ENCODE data around the gene GARS1. TPM values are rescaled to one million over a fixed set of nuclear protein-coding genes. Genes with fewer than 3 reads are reported as not detected.

The GARS1 gene
- total and polyA plus RNA-seq, 9 of the 15 experiments (the other 6 are each of a cell fraction or from before 2014, with no cell fraction given), result 142 to 769 (median 272) TPM

Other genes with a start within 250 kb of the GARS1 start
- 3.7 and 3.9 TPM in 2 replicates for gene NOD1, start 116.1 kb upstream of the GARS1 start, total RNA-seq (2014; rRNA removed)
- gene NOD1, start 116.1 kb upstream of the GARS1 start, total RNA-seq (2014; rRNA removed; fragmentation: Illumina TruSeq; extraction: Trizol), result 4.4 and 4.5 TPM in 2 replicates
- 4.7 and 5.3 TPM in 2 replicates for gene NOD1, start 116.1 kb upstream of the GARS1 start, total RNA-seq (2015; rRNA removed; fragmentation: Illumina TruSeq; extraction: Trizol)
- gene NOD1, start 116.1 kb upstream of the GARS1 start, total RNA-seq (2021), result 6.6 and 7.1 TPM in 2 replicates
- gene NOD1, start 116.1 kb upstream of the GARS1 start, polyA plus RNA-seq (2011; rRNA removed), result 4.8 and 5.2 TPM in 2 replicates
- gene NOD1, start 116.1 kb upstream of the GARS1 start, polyA plus RNA-seq (2014; fragmentation: Illumina TruSeq; extraction: Trizol), result 4.2 and 4.8 TPM in 2 replicates
- 1 to 10 TPM in 1 of 2 experiments, under 1 TPM in 1; 0.34 to 1.1 TPM for gene NOD1, start 116.1 kb upstream of the GARS1 start, polyA plus RNA-seq (2014; fragmentation: Nextera tagmentation; extraction: Ambion mirVana)
- 5.6 and 5.9 TPM in 2 replicates for gene NOD1, start 116.1 kb upstream of the GARS1 start, polyA plus RNA-seq (2014; rRNA removed)
- 109 and 110 TPM in 2 replicates for gene GGCT, start 90.0 kb upstream of the GARS1 start, total RNA-seq (2014; rRNA removed)
- 157 and 168 TPM in 2 replicates for gene GGCT, start 90.0 kb upstream of the GARS1 start, total RNA-seq (2014; rRNA removed; fragmentation: Illumina TruSeq; extraction: Trizol)
- gene GGCT, start 90.0 kb upstream of the GARS1 start, total RNA-seq (2015; rRNA removed; fragmentation: Illumina TruSeq; extraction: Trizol), result 119 and 136 TPM in 2 replicates
- 97.1 and 98.3 TPM in 2 replicates for gene GGCT, start 90.0 kb upstream of the GARS1 start, total RNA-seq (2021)
- 58.6 and 79.0 TPM in 2 replicates for gene GGCT, start 90.0 kb upstream of the GARS1 start, polyA plus RNA-seq (2011; rRNA removed)
- gene GGCT, start 90.0 kb upstream of the GARS1 start, polyA plus RNA-seq (2014; fragmentation: Illumina TruSeq; extraction: Trizol), result 127 and 133 TPM in 2 replicates
- 100 to 1,000 TPM; 285 to 349 TPM for gene GGCT, start 90.0 kb upstream of the GARS1 start, polyA plus RNA-seq (2014; fragmentation: Nextera tagmentation; extraction: Ambion mirVana)
- 174 and 176 TPM in 2 replicates for gene GGCT, start 90.0 kb upstream of the GARS1 start, polyA plus RNA-seq (2014; rRNA removed)
- not detected in 2 replicates for gene CRHR2, start 87.6 kb downstream of the GARS1 start, total RNA-seq (2014; rRNA removed)
- not detected in 2 replicates for gene CRHR2, start 87.6 kb downstream of the GARS1 start, total RNA-seq (2014; rRNA removed; fragmentation: Illumina TruSeq; extraction: Trizol)
- not detected in 2 replicates for gene CRHR2, start 87.6 kb downstream of the GARS1 start, total RNA-seq (2015; rRNA removed; fragmentation: Illumina TruSeq; extraction: Trizol)
- not detected in 2 replicates for gene CRHR2, start 87.6 kb downstream of the GARS1 start, total RNA-seq (2021)
- gene CRHR2, start 87.6 kb downstream of the GARS1 start, polyA plus RNA-seq (2011; rRNA removed), result not detected in 2 replicates
- not detected in 2 replicates for gene CRHR2, start 87.6 kb downstream of the GARS1 start, polyA plus RNA-seq (2014; fragmentation: Illumina TruSeq; extraction: Trizol)
- gene CRHR2, start 87.6 kb downstream of the GARS1 start, polyA plus RNA-seq (2014; fragmentation: Nextera tagmentation; extraction: Ambion mirVana), result not detected
- gene CRHR2, start 87.6 kb downstream of the GARS1 start, polyA plus RNA-seq (2014; rRNA removed), result not detected in 2 replicates
- gene INMT, start 157.3 kb downstream of the GARS1 start, total RNA-seq (2014; rRNA removed), result not detected in 2 replicates
- gene INMT, start 157.3 kb downstream of the GARS1 start, total RNA-seq (2014; rRNA removed; fragmentation: Illumina TruSeq; extraction: Trizol), result not detected in 2 replicates
- 0.04 TPM in 1 of 2 replicates, not detected in the other for gene INMT, start 157.3 kb downstream of the GARS1 start, total RNA-seq (2015; rRNA removed; fragmentation: Illumina TruSeq; extraction: Trizol)
- gene INMT, start 157.3 kb downstream of the GARS1 start, total RNA-seq (2021), result 0.11 and 0.27 TPM in 2 replicates
- gene INMT, start 157.3 kb downstream of the GARS1 start, polyA plus RNA-seq (2011; rRNA removed), result not detected in 2 replicates
- not detected in 2 replicates for gene INMT, start 157.3 kb downstream of the GARS1 start, polyA plus RNA-seq (2014; fragmentation: Illumina TruSeq; extraction: Trizol)
- gene INMT, start 157.3 kb downstream of the GARS1 start, polyA plus RNA-seq (2014; fragmentation: Nextera tagmentation; extraction: Ambion mirVana), result not detected
- gene INMT, start 157.3 kb downstream of the GARS1 start, polyA plus RNA-seq (2014; rRNA removed), result not detected in 2 replicates
- 11.0 and 13.0 TPM in 2 replicates for gene MINDY4, start 176.5 kb downstream of the GARS1 start, total RNA-seq (2014; rRNA removed)
- 9.9 and 11.9 TPM in 2 replicates for gene MINDY4, start 176.5 kb downstream of the GARS1 start, total RNA-seq (2014; rRNA removed; fragmentation: Illumina TruSeq; extraction: Trizol)
- 14.1 and 14.4 TPM in 2 replicates for gene MINDY4, start 176.5 kb downstream of the GARS1 start, total RNA-seq (2015; rRNA removed; fragmentation: Illumina TruSeq; extraction: Trizol)
- gene MINDY4, start 176.5 kb downstream of the GARS1 start, total RNA-seq (2021), result 12.6 and 13.1 TPM in 2 replicates
- gene MINDY4, start 176.5 kb downstream of the GARS1 start, polyA plus RNA-seq (2011; rRNA removed), result 4.9 and 8.1 TPM in 2 replicates
- 13.6 and 16.7 TPM in 2 replicates for gene MINDY4, start 176.5 kb downstream of the GARS1 start, polyA plus RNA-seq (2014; fragmentation: Illumina TruSeq; extraction: Trizol)
- 1 to 10 TPM; 2.1 to 2.3 TPM for gene MINDY4, start 176.5 kb downstream of the GARS1 start, polyA plus RNA-seq (2014; fragmentation: Nextera tagmentation; extraction: Ambion mirVana)
- 9.7 and 10.0 TPM in 2 replicates for gene MINDY4, start 176.5 kb downstream of the GARS1 start, polyA plus RNA-seq (2014; rRNA removed)